Aorta (tissue), 5 donors: Measurements from ENCODE around the gene PPT1. TPM values are rescaled to one million over a fixed set of nuclear protein-coding genes. Genes with fewer than 3 reads are reported as not detected.

Source experiments
- ATAC-seq: fragments of 200-7000 bp; cut with Tn5 transposase; one replicate; pipeline ENCODE4 v1.9.1; 2022; ENCODE audit warnings: moderate library complexity; ENCODE audit not compliant: low FRiP score
- DNase-seq, 2 donors: peaks; one replicate each; pipeline ENCODE4 v3.0.0-alpha.2; 2020
- H3K27ac ChIP-seq, 2 donors: one replicate each; pipeline ENCODE4 v1.5.1; 2013; ENCODE audit warnings: low read length in 2 of 2, mild to moderate bottlenecking in 2 of 2, moderate library complexity in 2 of 2, control low read depth in 1 of 2, inconsistent platforms in 1 of 2, low read depth in 1 of 2
- H3K27me3 ChIP-seq, 2 donors: one replicate each; pipeline ENCODE4 v1.6.1; 2013; ENCODE audit warnings: control low read depth in 1 of 2, low read length in 1 of 2, mild to moderate bottlenecking in 1 of 2, moderate library complexity in 1 of 2; ENCODE audit not compliant: insufficient read depth in 2 of 2, control insufficient read depth in 1 of 2
- H3K36me3 ChIP-seq, 2 donors: one replicate each; pipeline ENCODE4 v1.6.1; 2013; ENCODE audit warnings: control low read depth in 1 of 2, low read length in 1 of 2, mild to moderate bottlenecking in 1 of 2; ENCODE audit not compliant: insufficient read depth in 2 of 2, control insufficient read depth in 1 of 2
- H3K4me1 ChIP-seq, 2 donors: one replicate each; pipeline ENCODE4 v1.6.1; 2013; ENCODE audit warnings: low read length in 2 of 2, control low read depth in 1 of 2, mild to moderate bottlenecking in 1 of 2, moderate library complexity in 1 of 2; ENCODE audit not compliant: insufficient read depth in 2 of 2, control insufficient read depth in 1 of 2
- H3K4me3 ChIP-seq, 2 donors: one replicate each; pipeline ENCODE4 v1.5.1; 2013; ENCODE audit warnings: low read length in 2 of 2, control low read depth in 1 of 2, mild to moderate bottlenecking in 1 of 2
- H3K9me3 ChIP-seq: one replicate; pipeline ENCODE4 v1.6.1; 2013; ENCODE audit warnings: mild to moderate bottlenecking, low read length; ENCODE audit not compliant: control insufficient read depth
- WGBS, 2 donors: extraction: QIAGEN DNeasy Blood & Tissue Kit; methylation state at CpG; one replicate each; pipeline ENCODE4 v1.1.7; 2013; 5-methylcytosine and 5-hydroxymethylcytosine counted together
- intact Hi-C, 2 donors: fragments of 100-400 bp; cut with DNase I; formaldehyde crosslinking; loops; one replicate each; pipeline versions ENCODE4 v1.14.2 to v1.15.0; 2022
- polyA plus RNA-seq, 2 donors: library from polyadenylated mRNA; stranded (reverse); fragments of 200-250 nt; gene quantifications; one replicate each; pipeline ENCODE4 v1.2.3, GENCODE V29; 2013
- total RNA-seq, 2 donors: library from RNA; stranded (reverse); fragmentation: NEBNext Ultra II Directional; extraction: Animal tissue kit (Norgen Biotek cat#: 25700); gene quantifications; one replicate each; pipeline ENCODE4 v1.2.1, GENCODE V29; 2021
- donor health status: healthy with polysubstance abuse.
- donor health status: Bipolar disorder and iron deficiency.
- donor health status: DM: no; HTN: no; CAD: no.
- donor health status: DM: no; HTN: no; CAD: no.
- donor health status: DM: yes; HTN: yes; CAD: no.

The PPT1 gene
- total and polyA plus RNA-seq, 4 donors = 56.7 to 93.7 (median 82.3) TPM

DNA sequence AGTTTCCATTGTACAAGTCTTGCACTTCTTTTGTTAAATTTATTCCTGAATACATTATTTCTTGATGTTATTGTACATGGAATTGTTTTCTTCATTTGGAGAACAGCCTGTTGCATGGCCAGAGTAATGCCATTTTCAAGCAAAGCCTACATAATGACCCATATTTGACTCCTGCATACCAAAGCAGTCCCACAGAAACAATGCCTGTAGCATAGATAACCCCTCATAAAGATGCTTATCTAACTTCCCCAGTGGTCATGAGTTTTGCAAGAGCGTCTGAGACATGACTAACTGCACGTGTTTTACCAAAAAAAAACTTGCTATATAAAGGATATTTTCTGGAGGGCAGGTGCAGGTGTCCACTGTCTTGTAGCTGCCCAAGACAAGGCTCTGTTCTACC, 33.8 kb upstream of the PPT1 start:
- Histone ChIP-seq H3K36me3 (no peaks in the 10 kb centered on the region), H3K27ac (no peak overlapping the region), H3K4me3 (no peak overlapping the region), H3K27me3 (peaks cover 0 to 2% of the 10 kb centered on the region in 2 donors), H3K4me1 (no peaks in the 10 kb centered on the region), H3K9me3 (no peaks in the 10 kb centered on the region)
- intact Hi-C loops = no loop called here
- ATAC-seq = no peak
- WGBS, 2 donors = 34 to 37% methylated on average over 2 of the region's 2 CpGs
- DNase-seq = no peak

DNA sequence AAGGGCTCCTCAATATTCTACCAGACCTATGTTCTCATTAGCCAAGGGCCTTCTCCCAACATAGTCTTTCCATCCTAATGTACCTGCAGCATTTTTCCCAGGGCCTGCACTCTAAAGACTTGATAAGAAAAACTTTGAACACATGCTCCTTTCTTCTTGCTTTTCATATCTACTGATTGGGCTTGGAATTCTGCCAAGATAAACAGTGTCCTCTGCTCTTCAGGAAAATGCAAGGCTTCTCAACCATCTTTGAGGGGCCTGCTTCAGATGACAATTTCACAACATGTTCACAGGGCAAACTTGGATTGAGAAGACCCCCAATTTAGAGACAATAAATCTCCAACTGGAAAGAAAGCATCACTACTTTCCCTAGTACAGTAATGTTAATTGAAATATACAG, 25.8 kb upstream of the PPT1 start:
- H3K4me3 ChIP-seq = no peak overlapping the region
- H3K27me3 ChIP-seq = no peaks in the 10 kb centered on the region
- no peak for DNase-seq
- H3K27ac ChIP-seq = no peak overlapping the region
- no peak for ATAC-seq
- no peaks in the 10 kb centered on the region for H3K36me3 ChIP-seq
- no peaks in the 10 kb centered on the region for H3K4me1 ChIP-seq
- intact Hi-C loops = no loop called here
- H3K9me3 ChIP-seq = no peaks in the 10 kb centered on the region

DNA sequence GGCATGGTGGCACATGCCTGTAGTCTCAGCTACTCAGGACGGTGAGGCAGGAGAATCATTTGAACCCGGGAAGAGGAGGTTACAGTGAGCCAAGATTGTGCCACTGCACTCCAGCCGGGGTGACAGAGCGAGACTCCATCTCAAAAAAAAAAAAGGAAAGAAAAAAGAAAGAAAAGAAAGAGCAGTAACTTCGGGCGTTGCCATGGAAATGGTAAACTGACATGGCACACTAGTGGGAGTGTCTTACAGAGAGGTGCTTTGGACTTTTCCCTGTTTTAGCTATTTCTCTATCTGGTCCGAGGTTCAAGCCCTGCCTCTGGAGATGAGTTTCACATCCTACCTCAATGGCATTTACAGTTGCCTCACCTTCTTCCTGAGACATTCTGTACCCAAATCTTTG, 23.1 kb upstream of the PPT1 start:
- H3K9me3 ChIP-seq = no peaks in the 10 kb centered on the region
- H3K4me3 ChIP-seq = no peak overlapping the region
- 78 to 79% methylated on average over 7 of the region's 7 CpGs for WGBS, 2 donors
- H3K27me3 ChIP-seq = no peaks in the 10 kb centered on the region
- DNase-seq (no peak), ATAC-seq (no peak)
- H3K36me3 ChIP-seq = no peaks in the 10 kb centered on the region
- no peaks in the 10 kb centered on the region for H3K4me1 ChIP-seq
- H3K27ac ChIP-seq = no peak overlapping the region
- intact Hi-C loops = no loop called here

DNA sequence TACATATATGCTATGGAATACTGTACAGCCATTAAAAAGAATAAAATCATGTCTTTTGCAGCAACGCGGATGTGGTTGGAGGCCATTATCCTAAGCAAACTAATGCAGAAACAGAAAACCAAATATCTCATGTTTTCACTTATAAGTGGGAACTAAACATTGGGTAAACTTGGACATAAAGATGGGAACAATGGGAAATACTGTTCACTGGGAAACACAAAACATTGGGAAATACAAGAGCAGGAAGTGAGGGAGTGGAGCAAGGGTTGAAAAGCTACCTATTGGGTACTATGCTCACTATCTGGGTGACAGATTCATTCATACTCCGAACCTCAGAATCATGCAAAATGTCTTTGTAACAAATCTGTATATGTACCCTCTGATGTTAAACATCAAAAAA, 17.3 kb upstream of the PPT1 start:
- Histone ChIP-seq H3K4me1 (no peaks in the 10 kb centered on the region), H3K9me3 (peaks cover 2% of the 10 kb centered on the region), H3K27me3 (no peaks in the 10 kb centered on the region), H3K36me3 (no peaks in the 10 kb centered on the region), H3K27ac (no peak overlapping the region), H3K4me3 (no peak overlapping the region)
- 86 to 88% methylated on average over 3 of the region's 3 CpGs for WGBS, 2 donors
- DNase-seq (no peak), ATAC-seq (no peak)
- intact Hi-C loops = no loop called here

DNA sequence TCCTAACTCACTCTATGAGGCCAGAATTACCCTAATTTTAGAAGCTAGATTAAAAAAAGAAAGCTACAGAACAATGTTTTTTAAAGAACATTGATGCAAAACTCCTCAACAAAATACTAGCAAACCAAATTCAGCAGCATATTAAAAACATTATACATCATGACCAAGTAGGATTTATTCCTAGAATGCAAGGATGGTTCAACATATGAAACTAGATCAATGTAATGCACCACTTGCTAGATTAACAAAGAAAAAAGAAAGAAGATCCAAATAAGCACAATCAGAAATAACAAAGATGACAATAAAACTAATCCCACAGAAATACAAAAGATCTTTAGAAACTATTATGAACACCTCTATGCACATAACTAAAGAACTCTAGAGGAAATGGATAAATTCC, 13.3 kb upstream of the PPT1 start:
- Histone ChIP-seq H3K27ac (no peak overlapping the region), H3K9me3 (peaks cover 5% of the 10 kb centered on the region), H3K4me3 (no peak overlapping the region), H3K27me3 (no peaks in the 10 kb centered on the region), H3K4me1 (no peaks in the 10 kb centered on the region), H3K36me3 (no peaks in the 10 kb centered on the region)
- no peak for DNase-seq
- intact Hi-C loops = no loop called here
- ATAC-seq = no peak

DNA sequence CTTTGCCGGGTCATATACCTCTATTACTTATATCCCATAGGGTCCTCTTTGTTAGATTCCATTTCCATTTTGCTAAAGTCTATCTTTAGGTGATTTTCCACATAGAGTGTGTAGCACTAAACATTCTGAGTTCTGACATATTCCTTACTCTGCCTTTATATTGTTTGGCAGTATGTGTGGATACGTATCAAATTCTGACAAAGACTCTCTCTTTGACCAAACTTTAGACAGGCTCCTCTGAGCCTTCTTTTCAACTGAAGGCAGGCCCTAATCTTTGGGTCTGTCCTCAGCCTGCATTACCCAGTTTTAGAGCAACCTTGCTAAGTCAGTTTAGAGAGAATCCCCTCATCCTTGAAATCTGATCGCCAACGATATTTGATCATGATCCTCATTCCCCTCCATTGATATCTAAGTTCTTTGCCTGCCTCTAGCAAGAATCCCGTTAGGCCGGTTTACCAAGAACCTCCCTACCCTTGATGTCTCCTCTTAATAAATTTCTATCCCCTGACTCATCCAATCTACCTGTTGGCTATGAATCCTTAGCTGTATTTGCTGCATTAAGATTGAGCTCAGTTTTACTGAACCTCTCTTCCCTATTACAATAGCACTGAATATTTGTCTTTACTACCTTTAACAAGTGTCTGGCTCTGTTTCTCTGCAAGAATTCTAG, 10.4 kb upstream of the PPT1 start:
- WGBS, 2 donors = 90 to 92% methylated on average over 6 of the region's 6 CpGs
- no peak for ATAC-seq
- Histone ChIP-seq H3K4me1 (no peaks in the 10 kb centered on the region), H3K27ac (no peak overlapping the region), H3K4me3 (no peak overlapping the region), H3K27me3 (no peaks in the 10 kb centered on the region), H3K36me3 (no peaks in the 10 kb centered on the region), H3K9me3 (peaks cover 7% of the 10 kb centered on the region)
- DNase-seq = no peak
- intact Hi-C loops = no loop called here

DNA sequence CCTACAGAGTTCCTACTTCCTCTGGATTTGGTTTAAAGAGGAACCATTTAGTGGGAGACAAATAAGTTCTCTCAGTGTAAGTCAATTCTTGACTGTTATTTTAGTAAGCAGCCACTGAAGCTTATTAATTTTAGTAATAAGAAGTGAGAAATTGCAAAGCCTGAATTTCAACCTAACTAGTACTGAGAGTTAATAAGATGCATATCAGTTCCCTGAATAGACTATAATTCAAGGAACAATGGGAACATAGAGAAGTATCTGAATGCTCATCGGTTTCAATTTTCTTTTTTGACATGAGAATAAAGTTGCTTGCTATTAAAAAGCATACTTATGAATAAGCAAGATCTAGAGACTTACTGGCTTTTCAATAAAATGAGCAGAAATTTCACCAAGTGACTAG, 8.0 kb upstream of the PPT1 start:
- H3K36me3 ChIP-seq = no peaks in the 10 kb centered on the region
- no peak overlapping the region for H3K4me3 ChIP-seq
- H3K27me3 ChIP-seq = no peaks in the 10 kb centered on the region
- ATAC-seq = no peak
- H3K27ac ChIP-seq = no peak overlapping the region
- peaks cover 8% of the 10 kb centered on the region for H3K9me3 ChIP-seq
- intact Hi-C loops = no loop called here
- no peaks in the 10 kb centered on the region for H3K4me1 ChIP-seq
- DNase-seq = no peak
- WGBS, 2 donors = 71 to 77% methylated on average over 1 of the region's 1 CpG

DNA sequence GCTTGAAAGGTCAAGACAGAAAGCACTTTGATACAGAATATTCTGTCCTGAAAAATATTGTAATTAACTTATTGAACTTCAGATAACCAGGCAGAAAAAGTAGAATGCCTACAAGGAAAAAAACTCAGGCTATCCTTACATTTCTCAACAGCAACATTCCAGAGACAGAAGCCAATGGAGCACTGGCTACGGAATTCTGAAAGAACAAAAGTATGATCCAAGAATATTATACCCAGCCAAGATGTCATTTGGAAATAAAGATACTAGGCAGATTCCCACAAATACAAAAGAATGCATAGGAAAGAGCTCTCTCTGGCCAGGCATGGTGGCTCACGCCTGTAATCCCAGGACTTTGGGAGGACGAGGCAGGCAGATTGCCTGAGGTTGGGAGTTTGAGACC, 5.8 kb upstream of the PPT1 start:
- intact Hi-C loops = no loop called here
- no peaks in the 10 kb centered on the region for H3K4me1 ChIP-seq
- 82 to 84% methylated on average over 3 of the region's 3 CpGs for WGBS, 2 donors
- H3K9me3 ChIP-seq = peaks cover 3% of the 10 kb centered on the region
- no peak for ATAC-seq
- H3K27ac ChIP-seq = no peak overlapping the region
- H3K36me3 ChIP-seq = no peaks in the 10 kb centered on the region
- no peak overlapping the region for H3K4me3 ChIP-seq
- no peaks in the 10 kb centered on the region for H3K27me3 ChIP-seq
- DNase-seq = no peak

DNA sequence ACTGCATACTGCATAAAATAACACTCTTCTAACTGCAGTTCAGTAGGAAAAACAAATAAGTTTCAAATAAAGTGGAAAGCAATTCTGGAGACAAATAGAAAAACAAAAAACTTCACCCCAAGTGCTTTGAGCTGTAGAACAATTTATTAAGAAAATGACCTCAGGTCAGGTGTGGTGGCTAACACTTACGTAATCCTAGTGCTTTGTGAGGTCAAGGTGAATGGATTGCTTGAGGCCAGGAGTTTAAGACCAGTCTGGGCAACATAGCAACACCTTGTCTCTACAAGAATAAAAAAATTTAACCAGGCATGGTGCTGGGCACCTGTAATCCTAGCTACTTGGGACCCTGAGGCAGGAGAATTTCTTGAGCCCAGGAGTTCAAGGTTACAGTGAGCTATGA, 5.0 kb upstream of the PPT1 start:
- no peak for DNase-seq
- no peaks in the 10 kb centered on the region for H3K36me3 ChIP-seq
- no peaks in the 10 kb centered on the region for H3K27me3 ChIP-seq
- no peak overlapping the region for H3K27ac ChIP-seq
- ATAC-seq = no peak
- WGBS, 2 donors = 78 to 84% methylated on average over 1 of the region's 1 CpG
- H3K4me3 ChIP-seq = no peak overlapping the region
- peaks cover 3% of the 10 kb centered on the region for H3K9me3 ChIP-seq
- no peaks in the 10 kb centered on the region for H3K4me1 ChIP-seq
- intact Hi-C loops = no loop called here
